Lung (tissue), 12 donors: ENCODE data around the gene LRRC66. TPM values are rescaled to one million over a fixed set of nuclear protein-coding genes. Genes with fewer than 3 reads are reported as not detected.

Experiments
- ATAC-seq: fragments of 200-7000 bp; cut with Tn5 transposase; one replicate; pipeline ENCODE4 v1.9.1; 2020; ENCODE audit warnings: moderate number of reproducible peaks; ENCODE audit not compliant: insufficient read depth, low FRiP score
- DNase-seq, 3 donors: peaks; one replicate each; pipeline ENCODE4 v3.0.0-alpha.2; 2013 to 2017
- H3K27ac ChIP-seq, 2 donors: one replicate each; pipeline ENCODE4 v1.5.1; 2013; ENCODE audit warnings: mild to moderate bottlenecking in 2 of 2, moderate library complexity in 2 of 2, control low read depth in 1 of 2, inconsistent platforms in 1 of 2, low read depth in 1 of 2, low read length in 1 of 2
- H3K27me3 ChIP-seq, 3 donors: one replicate each; pipeline ENCODE4 v1.5.1; 2013; ENCODE audit warnings: low read length in 2 of 3; ENCODE audit not compliant: control insufficient read depth in 3 of 3, insufficient read depth in 3 of 3
- H3K36me3 ChIP-seq, 4 donors: one replicate each; pipeline ENCODE4 v1.5.1; 2013; ENCODE audit warnings: low read length in 4 of 4, mild to moderate bottlenecking in 1 of 4, moderate library complexity in 1 of 4; ENCODE audit not compliant: control insufficient read depth in 4 of 4, insufficient read depth in 4 of 4
- H3K4me1 ChIP-seq, 5 donors: one replicate each; pipeline ENCODE4 v1.5.1; 2013; ENCODE audit warnings: low read length in 5 of 5, mild to moderate bottlenecking in 2 of 5, moderate library complexity in 1 of 5; ENCODE audit not compliant: control insufficient read depth in 5 of 5, insufficient read depth in 5 of 5
- H3K4me3 ChIP-seq: one replicate; pipeline ENCODE4 v1.5.1; 2013; ENCODE audit warnings: mild to moderate bottlenecking, control low read depth, moderate library complexity
- H3K9ac ChIP-seq, 2 donors: one replicate each; pipeline ENCODE4 v1.5.1; 2013; ENCODE audit warnings: low read length in 2 of 2, control low read depth in 1 of 2; ENCODE audit not compliant: insufficient read depth in 1 of 2
- H3K9me3 ChIP-seq, 4 donors: one replicate each; pipeline ENCODE4 v1.5.1; 2013; ENCODE audit warnings: low read length in 3 of 4, mild to moderate bottlenecking in 1 of 4, moderate library complexity in 1 of 4; ENCODE audit not compliant: control insufficient read depth in 4 of 4, insufficient read depth in 3 of 4
- WGBS, 2 donors: extraction: QIAGEN DNeasy Blood & Tissue Kit; methylation state at CpG; one replicate each; pipeline ENCODE4 v1.1.7; 2013; 5-methylcytosine and 5-hydroxymethylcytosine counted together
- polyA plus RNA-seq, 2 donors: library from polyadenylated mRNA; stranded (reverse); fragments of 200-250 nt; gene quantifications; one replicate each; pipeline ENCODE4 v1.2.1, GENCODE V29; 2013
- total RNA-seq, 2 donors: library from RNA; depleted of rRNA in 1 of 2; stranded (reverse); fragments of >200 nt in 1 of 2; gene quantifications; one replicate each; pipeline ENCODE4 v1.2.1, GENCODE V29; 2014 to 2021
- TF ChIP-seq, protein P1 (sequence below): IDR thresholded peaks from 2 replicates; pipeline ENCODE4 v1.5.1; 2012; ENCODE audit warnings: mild to moderate bottlenecking; ENCODE audit errors: control extremely low read depth, extremely low read depth
- donor health status: control.
- donor health status: control.
- donor health status: Bipolar disorder and iron deficiency.
- donor health status: healthy.
- donor health status: DM: yes; HTN: yes; CAD: no.

Gene LRRC66
- total and polyA plus RNA-seq, 4 donors, result 0.05 to 0.28 (median 0.12) TPM

DNA sequence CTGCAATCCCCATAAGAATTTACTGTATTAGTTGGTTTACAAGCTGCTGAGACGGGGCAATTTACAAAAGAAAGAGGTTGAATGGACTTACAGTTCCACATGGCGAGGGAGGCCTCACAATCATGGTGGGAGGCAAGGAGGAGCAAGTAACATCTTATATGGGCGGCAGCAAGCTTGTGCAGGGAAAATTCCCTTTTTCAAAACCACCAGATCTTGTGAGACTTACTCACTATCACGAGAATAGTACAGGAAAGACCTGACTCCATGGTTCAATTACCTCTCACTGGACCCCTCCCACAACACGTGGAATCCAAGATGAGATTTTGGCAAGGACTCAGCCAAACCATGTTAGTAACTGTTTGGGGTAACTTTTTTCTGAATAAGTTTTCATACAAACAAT lies 29.1 kb upstream of the LRRC66 start:
- Histone ChIP-seq H3K36me3 (no peaks in the 10 kb centered on the region), H3K27me3 (peaks cover 0 to 49% (median 45%) of the 10 kb centered on the region in 3 donors), H3K9me3 (peaks cover 0 to 3% (median 0%) of the 10 kb centered on the region in 4 donors), H3K4me3 (no peak overlapping the region), H3K27ac (no peak overlapping the region), H3K9ac (no peak overlapping the region), H3K4me1 (peaks cover 0 to 12% (median 4%) of the 10 kb centered on the region in 5 donors)
- TF ChIP-seq, protein P1, sequence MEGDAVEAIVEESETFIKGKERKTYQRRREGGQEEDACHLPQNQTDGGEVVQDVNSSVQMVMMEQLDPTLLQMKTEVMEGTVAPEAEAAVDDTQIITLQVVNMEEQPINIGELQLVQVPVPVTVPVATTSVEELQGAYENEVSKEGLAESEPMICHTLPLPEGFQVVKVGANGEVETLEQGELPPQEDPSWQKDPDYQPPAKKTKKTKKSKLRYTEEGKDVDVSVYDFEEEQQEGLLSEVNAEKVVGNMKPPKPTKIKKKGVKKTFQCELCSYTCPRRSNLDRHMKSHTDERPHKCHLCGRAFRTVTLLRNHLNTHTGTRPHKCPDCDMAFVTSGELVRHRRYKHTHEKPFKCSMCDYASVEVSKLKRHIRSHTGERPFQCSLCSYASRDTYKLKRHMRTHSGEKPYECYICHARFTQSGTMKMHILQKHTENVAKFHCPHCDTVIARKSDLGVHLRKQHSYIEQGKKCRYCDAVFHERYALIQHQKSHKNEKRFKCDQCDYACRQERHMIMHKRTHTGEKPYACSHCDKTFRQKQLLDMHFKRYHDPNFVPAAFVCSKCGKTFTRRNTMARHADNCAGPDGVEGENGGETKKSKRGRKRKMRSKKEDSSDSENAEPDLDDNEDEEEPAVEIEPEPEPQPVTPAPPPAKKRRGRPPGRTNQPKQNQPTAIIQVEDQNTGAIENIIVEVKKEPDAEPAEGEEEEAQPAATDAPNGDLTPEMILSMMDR, result no peak
- 86% methylated on average over 5 of the region's 5 CpGs for WGBS, 2 donors
- no peak for DNase-seq
- no peak for ATAC-seq

GRCh38 chr4:52045028-52045427 lies 24.9 kb upstream of the LRRC66 start:
- TF ChIP-seq, protein P1, result no peak
- DNase-seq, result no peak
- Histone ChIP-seq H3K27me3 (peaks cover 0 to 21% (median 20%) of the 10 kb centered on the region in 3 donors), H3K4me3 (no peak overlapping the region), H3K36me3 (no peaks in the 10 kb centered on the region), H3K27ac (no peak overlapping the region), H3K9me3 (no peaks in the 10 kb centered on the region), H3K4me1 (no peaks in the 10 kb centered on the region), H3K9ac (no peak overlapping the region)
- 99 to 100% methylated on average over 1 of the region's 1 CpG for WGBS, 2 donors
- no peak for ATAC-seq

DNA sequence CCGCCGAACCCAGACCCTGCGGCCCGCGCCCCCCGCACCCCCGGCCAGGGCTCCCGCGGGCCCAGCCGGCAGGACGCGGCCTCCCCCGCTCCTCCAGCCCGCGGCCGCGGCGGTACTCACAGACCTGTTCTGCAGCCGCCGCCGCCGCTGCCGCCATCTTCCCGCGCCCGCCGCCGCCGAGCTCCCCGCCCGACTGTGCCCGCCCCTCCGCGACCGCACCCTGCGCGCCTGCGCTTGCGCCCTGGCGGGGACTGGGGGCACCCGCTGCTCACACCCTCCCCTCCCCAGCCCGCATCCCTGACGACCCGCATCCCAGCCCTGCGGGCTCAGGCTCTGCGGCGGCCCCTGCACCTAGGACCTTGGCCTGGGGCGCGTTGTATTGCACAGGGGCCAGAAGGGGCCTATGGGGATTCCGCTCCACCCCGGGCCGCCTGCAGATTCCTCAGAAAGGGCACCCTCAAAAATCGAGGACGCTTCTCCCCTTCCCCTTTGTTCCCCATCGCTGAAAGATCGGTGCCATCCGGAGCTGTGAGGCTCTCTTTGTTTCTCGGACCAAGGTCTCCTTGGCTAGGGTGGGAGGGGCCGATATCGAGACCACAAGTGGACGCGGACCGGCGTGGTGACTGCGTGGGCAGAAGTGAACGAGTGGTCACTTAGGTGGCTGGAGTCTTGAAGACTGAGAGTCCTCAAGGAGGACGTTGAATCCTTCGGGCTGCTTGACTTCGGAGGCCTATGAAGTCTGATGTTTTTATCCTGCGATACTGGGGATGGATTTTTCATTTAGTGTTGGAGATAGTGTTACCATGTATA lies 18.1 kb upstream of the LRRC66 start, which contains the start of gene SGCB:
TSS of gene SGCB (minus strand) at position 197 of the 810 bp plus-strand sequence. CDS start at position 157, 40 bp downstream.
- DNase-seq, result peak; percentile 70 to 77 (median 75)
- Histone ChIP-seq H3K36me3 (no peaks in the 10 kb centered on the region), H3K27ac (peak within 1 kb of the TSS; percentile 51 to 84), H3K9me3 (no peaks in the 10 kb centered on the region), H3K4me3 (peak within 1 kb of the TSS; percentile 95), H3K4me1 (peaks cover 3 to 18% (median 15%) of the 10 kb centered on the region in 5 donors), H3K27me3 (peaks cover 0 to 10% (median 8%) of the 10 kb centered on the region in 3 donors), H3K9ac (peak within 1 kb of the TSS; percentile 65 to 75)
- peak; percentile 94 for ATAC-seq
- TF ChIP-seq, protein P1, result no peak
- WGBS, 2 donors, result 3 to 7% methylated on average over 45 to 70 of the region's 70 CpGs
